ENCODE measurements around the gene AFAP1L2.
"Not testable (repeated sequence)": the region's sequence is repeated elsewhere in the genome, so short reads cannot be mapped to it uniquely, and the experiment has no call there.

The AFAP1L2 gene

DNA sequence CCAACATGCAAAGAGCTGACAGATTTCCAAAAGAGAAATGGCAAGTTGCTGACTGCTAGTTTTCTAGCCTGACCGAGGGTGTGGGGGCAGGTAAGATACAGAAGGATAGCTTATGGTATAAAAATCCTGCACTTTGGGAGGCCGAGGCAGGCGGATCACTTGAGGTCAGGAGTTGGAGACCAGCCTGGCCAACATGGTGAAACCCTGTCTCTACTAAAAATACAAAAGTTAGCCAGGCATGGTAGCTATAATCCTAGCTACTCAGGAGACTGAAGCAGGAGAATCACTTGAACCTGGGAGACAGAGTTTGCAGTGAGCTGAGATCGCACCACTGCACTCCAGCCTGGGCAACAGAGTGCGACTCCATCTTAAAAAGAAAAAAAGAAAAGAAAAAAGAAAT, 70.9 kb downstream of the AFAP1L2 start:
- not testable (repeated sequence) for H3K9ac ChIP-seq (ENCODE audit: low read length in 2 of 2); H3K27me3 ChIP-seq (ENCODE audit: control insufficient read depth in 1 of 2, insufficient read depth in 2 of 2, low read length in 2 of 2); H3K4me3 ChIP-seq (ENCODE audit: low read length in 2 of 2); H3K9me3 ChIP-seq (ENCODE audit: control insufficient read depth in 2 of 2, low read length in 2 of 2)
- H3K4me1 ChIP-seq (ENCODE audit: control insufficient read depth, insufficient read depth, low read length), result peaks cover 29% of the 10 kb centered on the region
- H3K27ac ChIP-seq (ENCODE audit: low read length), result peak overlapping the region; percentile 37
- H3K36me3 ChIP-seq (ENCODE audit: control insufficient read depth in 2 of 2, insufficient read depth in 2 of 2, low read length in 2 of 2), result peaks cover 9 to 23% of the 10 kb centered on the region in 2 donors

- H3K9me3 ChIP-seq (ENCODE audit: control insufficient read depth in 2 of 2, low read length in 2 of 2), result no peaks in the 10 kb centered on the region
- peaks cover 9 to 19% of the 10 kb centered on the region in 2 donors for H3K36me3 ChIP-seq (ENCODE audit: control insufficient read depth in 2 of 2, insufficient read depth in 2 of 2, low read length in 2 of 2)
- no peak overlapping the region for H3K4me3 ChIP-seq (ENCODE audit: low read length in 2 of 2)
- H3K9ac ChIP-seq (ENCODE audit: low read length in 2 of 2), result no peak overlapping the region
- H3K27ac ChIP-seq (ENCODE audit: low read length), result peak overlapping the region; percentile 37
- no peaks in the 10 kb centered on the region for H3K27me3 ChIP-seq (ENCODE audit: control insufficient read depth in 1 of 2, insufficient read depth in 2 of 2, low read length in 2 of 2)
- H3K4me1 ChIP-seq (ENCODE audit: control insufficient read depth, insufficient read depth, low read length), result peaks cover 37% of the 10 kb centered on the region
These were observed 71.8 kb downstream of the AFAP1L2 start for GRCh38 chr10:114332301-114333192.

DNA sequence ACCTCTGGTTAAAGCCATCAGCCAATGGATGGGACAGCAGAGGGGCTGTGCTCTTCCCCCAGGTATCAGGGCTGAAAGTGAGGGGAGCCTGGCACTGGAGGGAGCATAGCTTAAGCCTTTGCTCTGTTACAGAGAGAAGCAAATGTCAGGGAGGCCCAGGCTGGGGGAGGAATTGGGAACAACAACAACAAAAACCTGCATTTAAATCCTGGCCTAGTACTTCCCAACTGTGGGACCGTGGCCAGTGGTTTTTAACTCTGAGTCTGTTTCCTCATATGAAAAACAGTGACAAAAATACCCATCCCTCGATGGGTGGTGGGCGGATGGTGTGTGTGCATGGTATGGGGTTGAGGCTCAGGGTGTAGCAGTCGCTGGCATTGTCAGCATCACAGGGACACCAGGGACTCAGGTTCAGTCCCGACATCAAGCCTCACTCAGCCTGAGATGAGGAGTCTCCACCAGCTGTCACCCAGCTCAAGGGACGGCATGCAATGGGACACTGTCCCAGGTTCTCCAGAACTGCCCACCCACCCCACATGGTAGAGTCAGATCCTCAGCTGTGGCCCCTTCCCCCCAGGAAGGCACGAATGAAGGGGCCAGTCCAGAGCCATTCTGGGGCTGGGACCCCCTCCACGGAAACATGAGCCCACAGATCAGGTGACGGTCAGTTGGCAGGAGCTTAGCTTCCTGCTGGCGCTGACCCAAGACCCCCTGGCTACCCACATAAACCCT, 74.5 kb downstream of the AFAP1L2 start:
- H3K27ac ChIP-seq (ENCODE audit: low read length), result no peak overlapping the region

DNA sequence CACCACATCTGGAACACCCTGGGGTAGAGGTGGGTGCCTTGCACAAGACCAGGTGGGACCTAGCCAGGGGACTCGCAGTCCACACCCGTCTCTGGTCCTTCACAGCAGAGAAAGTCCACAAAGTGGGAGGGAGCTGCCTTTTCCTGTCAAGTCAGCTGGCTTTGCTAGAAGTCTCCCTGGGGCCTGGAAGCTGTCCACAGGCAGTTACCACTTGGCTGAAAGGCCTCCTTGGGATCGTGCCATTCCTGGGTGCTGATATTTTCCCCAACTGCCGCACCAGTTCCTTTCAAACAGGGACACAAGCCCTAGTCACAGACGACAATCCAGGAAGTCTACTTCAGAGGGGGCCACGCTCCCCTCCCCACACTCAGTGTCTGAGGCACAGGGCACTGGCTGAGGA, 75.4 kb downstream of the AFAP1L2 start:
- Histone ChIP-seq H3K4me1 (ENCODE audit: control insufficient read depth, insufficient read depth, low read length) (peaks cover 30% of the 10 kb centered on the region), H3K36me3 (ENCODE audit: control insufficient read depth in 2 of 2, insufficient read depth in 2 of 2, low read length in 2 of 2) (peaks cover 9 to 14% of the 10 kb centered on the region in 2 donors), H3K27ac (ENCODE audit: low read length) (no peak overlapping the region), H3K27me3 (ENCODE audit: control insufficient read depth in 1 of 2, insufficient read depth in 2 of 2, low read length in 2 of 2) (no peaks in the 10 kb centered on the region), H3K4me3 (ENCODE audit: low read length in 2 of 2) (no peak overlapping the region), H3K9ac (ENCODE audit: low read length in 2 of 2) (no peak overlapping the region), H3K9me3 (ENCODE audit: control insufficient read depth in 2 of 2, low read length in 2 of 2) (no peaks in the 10 kb centered on the region)

More for the DNA sequence above, 74.5 kb downstream of the AFAP1L2 start:
- Histone ChIP-seq H3K4me3 (ENCODE audit: low read length in 2 of 2) (no peak overlapping the region), H3K9me3 (ENCODE audit: control insufficient read depth in 2 of 2, low read length in 2 of 2) (no peaks in the 10 kb centered on the region), H3K36me3 (ENCODE audit: control insufficient read depth in 2 of 2, insufficient read depth in 2 of 2, low read length in 2 of 2) (peaks cover 9 to 14% of the 10 kb centered on the region in 2 donors), H3K4me1 (ENCODE audit: control insufficient read depth, insufficient read depth, low read length) (peaks cover 35% of the 10 kb centered on the region), H3K9ac (ENCODE audit: low read length in 2 of 2) (no peak overlapping the region), H3K27me3 (ENCODE audit: control insufficient read depth in 1 of 2, insufficient read depth in 2 of 2, low read length in 2 of 2) (no peaks in the 10 kb centered on the region)

- no peak overlapping the region for H3K9ac ChIP-seq (ENCODE audit: low read length in 2 of 2)
- H3K27me3 ChIP-seq (ENCODE audit: control insufficient read depth in 1 of 2, insufficient read depth in 2 of 2, low read length in 2 of 2), result no peaks in the 10 kb centered on the region
- no peaks in the 10 kb centered on the region for H3K9me3 ChIP-seq (ENCODE audit: control insufficient read depth in 2 of 2, low read length in 2 of 2)
- H3K4me3 ChIP-seq (ENCODE audit: low read length in 2 of 2), result no peak overlapping the region
- H3K36me3 ChIP-seq (ENCODE audit: control insufficient read depth in 2 of 2, insufficient read depth in 2 of 2, low read length in 2 of 2), result peaks cover 9 to 14% of the 10 kb centered on the region in 2 donors
- peaks cover 29% of the 10 kb centered on the region for H3K4me1 ChIP-seq (ENCODE audit: control insufficient read depth, insufficient read depth, low read length)
- no peak overlapping the region for H3K27ac ChIP-seq (ENCODE audit: low read length)
These were observed 75.9 kb downstream of the AFAP1L2 start for GRCh38 chr10:114328441-114328812.

DNA sequence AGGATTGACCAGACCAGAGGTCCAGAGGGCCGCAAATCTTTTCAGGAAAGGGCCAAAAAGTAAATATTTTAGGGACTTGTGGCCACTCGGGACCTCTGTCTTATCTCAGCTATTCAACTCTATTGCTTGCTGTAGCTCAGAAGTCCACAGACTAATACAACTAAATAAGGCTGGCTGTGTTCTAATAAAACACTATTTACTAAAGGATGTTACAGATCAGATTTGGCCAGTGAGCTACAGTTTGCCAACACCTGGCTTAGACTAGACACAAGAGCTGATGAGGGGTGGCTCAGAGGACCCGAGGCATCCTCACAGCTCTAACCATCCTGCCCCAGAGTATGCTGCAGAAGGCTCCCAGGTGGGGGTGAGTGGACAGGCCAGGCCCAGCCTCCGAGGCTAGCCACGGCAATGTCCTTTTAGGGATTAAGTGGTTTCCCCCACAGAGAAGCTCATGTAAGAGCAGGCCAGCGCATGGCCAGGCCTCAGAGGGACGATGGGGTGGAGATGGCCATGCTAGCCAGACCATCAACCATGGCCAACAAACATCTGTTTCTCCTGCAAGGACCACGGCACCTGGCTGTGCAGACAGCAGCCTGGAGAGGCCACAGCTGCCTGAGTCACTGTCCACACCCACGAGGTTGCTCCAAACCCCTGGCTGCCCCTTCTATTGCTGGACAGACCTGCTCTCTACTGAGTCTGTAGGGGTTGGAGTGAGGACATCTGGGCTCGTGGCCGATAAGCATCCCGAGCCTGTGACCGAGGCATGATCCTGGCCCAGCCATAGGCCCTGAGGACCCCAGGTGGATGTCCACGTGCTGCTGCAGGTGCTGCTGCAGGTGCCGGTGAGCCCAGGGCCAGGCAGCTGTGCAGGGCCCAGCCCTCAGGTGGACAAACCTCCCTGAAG, 76.5 kb downstream of the AFAP1L2 start:
- H3K4me3 ChIP-seq (ENCODE audit: low read length in 2 of 2), result no peak overlapping the region
- no peaks in the 10 kb centered on the region for H3K27me3 ChIP-seq (ENCODE audit: control insufficient read depth in 1 of 2, insufficient read depth in 2 of 2, low read length in 2 of 2)
- no peak overlapping the region for H3K9ac ChIP-seq (ENCODE audit: low read length in 2 of 2)
- H3K9me3 ChIP-seq (ENCODE audit: control insufficient read depth in 2 of 2, low read length in 2 of 2), result no peaks in the 10 kb centered on the region
- H3K4me1 ChIP-seq (ENCODE audit: control insufficient read depth, insufficient read depth, low read length), result peaks cover 24% of the 10 kb centered on the region
- peaks cover 11 to 19% of the 10 kb centered on the region in 2 donors for H3K36me3 ChIP-seq (ENCODE audit: control insufficient read depth in 2 of 2, insufficient read depth in 2 of 2, low read length in 2 of 2)
- H3K27ac ChIP-seq (ENCODE audit: low read length), result no peak overlapping the region

GRCh38 chr10:114326795-114327194, 77.5 kb downstream of the AFAP1L2 start:
- Histone ChIP-seq H3K4me1 (ENCODE audit: control insufficient read depth, insufficient read depth, low read length) (peaks cover 18% of the 10 kb centered on the region), H3K27me3 (ENCODE audit: control insufficient read depth in 1 of 2, insufficient read depth in 2 of 2, low read length in 2 of 2) (no peaks in the 10 kb centered on the region), H3K9ac (ENCODE audit: low read length in 2 of 2) (no peak overlapping the region), H3K4me3 (ENCODE audit: low read length in 2 of 2) (no peak overlapping the region), H3K9me3 (ENCODE audit: control insufficient read depth in 2 of 2, low read length in 2 of 2) (no peaks in the 10 kb centered on the region), H3K27ac (ENCODE audit: low read length) (no peak overlapping the region), H3K36me3 (ENCODE audit: control insufficient read depth in 2 of 2, insufficient read depth in 2 of 2, low read length in 2 of 2) (peaks cover 16 to 26% of the 10 kb centered on the region in 2 donors)

DNA sequence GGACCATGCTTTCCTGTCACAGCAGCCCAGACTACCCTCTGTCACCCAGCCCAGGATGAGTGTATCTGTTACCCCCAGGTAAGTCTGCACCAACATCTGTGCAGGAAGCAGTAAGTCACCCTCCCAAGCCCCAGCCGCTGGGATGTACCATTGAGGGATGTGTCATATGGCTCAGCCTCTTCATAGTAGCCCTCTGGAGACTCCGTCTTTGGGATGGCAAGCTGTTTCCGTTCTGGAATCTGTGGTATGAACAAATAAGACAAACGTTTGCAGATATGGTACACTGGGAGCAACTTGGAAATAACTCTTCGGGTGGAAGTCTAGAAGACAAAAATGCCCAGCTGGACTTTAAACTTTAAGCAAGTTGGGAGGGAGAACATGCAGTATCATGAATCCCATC, 81.3 kb downstream of the AFAP1L2 start:
- Histone ChIP-seq H3K27ac (ENCODE audit: low read length) (no peak overlapping the region), H3K9ac (ENCODE audit: low read length in 2 of 2) (no peak overlapping the region), H3K4me1 (ENCODE audit: control insufficient read depth, insufficient read depth, low read length) (peaks cover 4% of the 10 kb centered on the region), H3K4me3 (ENCODE audit: low read length in 2 of 2) (no peak overlapping the region), H3K9me3 (ENCODE audit: control insufficient read depth in 2 of 2, low read length in 2 of 2) (no peaks in the 10 kb centered on the region), H3K27me3 (ENCODE audit: control insufficient read depth in 1 of 2, insufficient read depth in 2 of 2, low read length in 2 of 2) (no peaks in the 10 kb centered on the region), H3K36me3 (ENCODE audit: control insufficient read depth in 2 of 2, insufficient read depth in 2 of 2, low read length in 2 of 2) (peaks cover 12 to 29% of the 10 kb centered on the region in 2 donors)

- H3K27me3 ChIP-seq (ENCODE audit: control insufficient read depth in 1 of 2, insufficient read depth in 2 of 2, low read length in 2 of 2), result no peaks in the 10 kb centered on the region
- no peak overlapping the region for H3K4me3 ChIP-seq (ENCODE audit: low read length in 2 of 2)
- no peaks in the 10 kb centered on the region for H3K9me3 ChIP-seq (ENCODE audit: control insufficient read depth in 2 of 2, low read length in 2 of 2)
- peaks cover 12 to 29% of the 10 kb centered on the region in 2 donors for H3K36me3 ChIP-seq (ENCODE audit: control insufficient read depth in 2 of 2, insufficient read depth in 2 of 2, low read length in 2 of 2)
- H3K27ac ChIP-seq (ENCODE audit: low read length), result no peak overlapping the region
- H3K4me1 ChIP-seq (ENCODE audit: control insufficient read depth, insufficient read depth, low read length), result no peaks in the 10 kb centered on the region
- H3K9ac ChIP-seq (ENCODE audit: low read length in 2 of 2), result no peak overlapping the region
These were observed 82.0 kb downstream of the AFAP1L2 start for GRCh38 chr10:114322344-114322743.

Data from stomach smooth muscle (tissue), 2 donors.